Measurements from ENCODE around the gene PLEKHG3. TPM values are rescaled to one million over a fixed set of nuclear protein-coding genes. Genes with fewer than 3 reads are reported as not detected.

PLEKHG3 gene
- total and polyA plus RNA-seq, 2 of the 13 experiments (the other 11 are each of a cell fraction or from before 2014, with no cell fraction given): 7.1 to 9.8 TPM

DNA sequence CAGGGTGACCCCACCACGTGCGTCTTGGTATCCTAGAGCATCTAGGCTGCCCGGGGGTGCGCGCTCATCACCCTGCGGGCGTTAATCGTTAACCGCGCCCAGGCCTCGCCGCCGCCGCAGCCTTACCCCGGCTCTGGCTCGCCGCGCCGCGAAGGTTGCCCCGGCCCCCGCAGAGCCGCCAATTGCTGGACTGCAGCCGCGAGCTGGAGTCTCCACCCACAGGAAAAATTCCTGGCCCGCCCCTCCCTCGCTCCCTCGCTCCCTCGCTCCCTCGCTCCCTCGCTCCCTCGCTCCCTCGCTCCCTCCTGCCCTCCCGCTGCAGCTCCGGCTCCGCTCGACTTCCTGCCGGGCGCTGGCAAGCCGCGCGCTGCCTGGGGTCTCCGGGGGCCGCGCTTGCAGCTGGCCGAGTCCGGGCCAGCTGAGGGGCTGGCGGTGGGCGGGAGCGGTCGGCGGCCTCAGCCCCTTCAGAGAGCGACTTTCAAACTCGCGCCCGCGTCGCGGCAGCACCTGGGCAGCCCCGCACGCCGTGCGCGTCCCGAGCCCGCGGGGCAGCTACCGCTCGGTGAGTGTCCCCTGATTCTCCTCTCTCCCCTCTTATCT is at the start of gene PLEKHG3 (continued):
- TF ChIP-seq, protein P1, sequence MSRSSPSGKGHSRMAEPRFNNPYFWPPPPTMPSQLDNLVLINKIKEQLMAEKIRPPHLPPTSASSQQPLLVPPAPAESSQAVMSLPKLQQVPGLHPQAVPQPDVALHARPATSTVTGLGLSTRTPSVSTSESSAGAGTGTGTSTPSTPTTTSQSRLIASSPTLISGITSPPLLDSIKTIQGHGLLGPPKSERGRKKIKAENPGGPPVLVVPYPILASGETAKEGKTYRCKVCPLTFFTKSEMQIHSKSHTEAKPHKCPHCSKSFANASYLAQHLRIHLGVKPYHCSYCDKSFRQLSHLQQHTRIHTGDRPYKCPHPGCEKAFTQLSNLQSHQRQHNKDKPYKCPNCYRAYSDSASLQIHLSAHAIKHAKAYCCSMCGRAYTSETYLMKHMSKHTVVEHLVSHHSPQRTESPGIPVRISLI (CRISPR knock-in tag; IDR thresholded peaks at IDR 0.05; ENCODE audit: borderline replicate concordance): no peak
- peak; percentile 26; the same call in 1 of the 2 replicates for TF ChIP-seq HNF4A (CRISPR knock-in tag; IDR thresholded peaks at IDR 0.05)
- TF ChIP-seq, protein P2, sequence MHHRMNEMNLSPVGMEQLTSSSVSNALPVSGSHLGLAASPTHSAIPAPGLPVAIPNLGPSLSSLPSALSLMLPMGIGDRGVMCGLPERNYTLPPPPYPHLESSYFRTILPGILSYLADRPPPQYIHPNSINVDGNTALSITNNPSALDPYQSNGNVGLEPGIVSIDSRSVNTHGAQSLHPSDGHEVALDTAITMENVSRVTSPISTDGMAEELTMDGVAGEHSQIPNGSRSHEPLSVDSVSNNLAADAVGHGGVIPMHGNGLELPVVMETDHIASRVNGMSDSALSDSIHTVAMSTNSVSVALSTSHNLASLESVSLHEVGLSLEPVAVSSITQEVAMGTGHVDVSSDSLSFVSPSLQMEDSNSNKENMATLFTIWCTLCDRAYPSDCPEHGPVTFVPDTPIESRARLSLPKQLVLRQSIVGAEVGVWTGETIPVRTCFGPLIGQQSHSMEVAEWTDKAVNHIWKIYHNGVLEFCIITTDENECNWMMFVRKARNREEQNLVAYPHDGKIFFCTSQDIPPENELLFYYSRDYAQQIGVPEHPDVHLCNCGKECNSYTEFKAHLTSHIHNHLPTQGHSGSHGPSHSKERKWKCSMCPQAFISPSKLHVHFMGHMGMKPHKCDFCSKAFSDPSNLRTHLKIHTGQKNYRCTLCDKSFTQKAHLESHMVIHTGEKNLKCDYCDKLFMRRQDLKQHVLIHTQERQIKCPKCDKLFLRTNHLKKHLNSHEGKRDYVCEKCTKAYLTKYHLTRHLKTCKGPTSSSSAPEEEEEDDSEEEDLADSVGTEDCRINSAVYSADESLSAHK (CRISPR knock-in tag; IDR thresholded peaks at IDR 0.05; ENCODE audit: borderline replicate concordance): no peak
- no peak for TF ChIP-seq ZNF572 (CRISPR knock-in tag; IDR thresholded peaks at IDR 0.05)
- no peak for TF ChIP-seq AKAP8 (CRISPR knock-in tag; IDR thresholded peaks at IDR 0.05)
- TF ChIP-seq, protein P3, sequence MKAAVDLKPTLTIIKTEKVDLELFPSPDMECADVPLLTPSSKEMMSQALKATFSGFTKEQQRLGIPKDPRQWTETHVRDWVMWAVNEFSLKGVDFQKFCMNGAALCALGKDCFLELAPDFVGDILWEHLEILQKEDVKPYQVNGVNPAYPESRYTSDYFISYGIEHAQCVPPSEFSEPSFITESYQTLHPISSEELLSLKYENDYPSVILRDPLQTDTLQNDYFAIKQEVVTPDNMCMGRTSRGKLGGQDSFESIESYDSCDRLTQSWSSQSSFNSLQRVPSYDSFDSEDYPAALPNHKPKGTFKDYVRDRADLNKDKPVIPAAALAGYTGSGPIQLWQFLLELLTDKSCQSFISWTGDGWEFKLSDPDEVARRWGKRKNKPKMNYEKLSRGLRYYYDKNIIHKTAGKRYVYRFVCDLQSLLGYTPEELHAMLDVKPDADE (CRISPR knock-in tag; IDR thresholded peaks at IDR 0.05): no peak
- 0 out of 2 replicates have a peak, but pooled peaks have one; percentile 46 for TF ChIP-seq PHF21A (CRISPR knock-in tag; IDR thresholded peaks at IDR 0.05)
- peak; percentile 92; the same call in 1 of the 2 replicates for TF ChIP-seq NCOA1 (CRISPR knock-in tag; IDR thresholded peaks at IDR 0.05)
- TF ChIP-seq NFKBIZ (CRISPR knock-in tag; IDR thresholded peaks at IDR 0.05): no peak
- TF ChIP-seq LCORL (IDR thresholded peaks at IDR 0.05): no peak
- peak; percentile 61 for TF ChIP-seq LCORL (CRISPR knock-in tag; IDR thresholded peaks at IDR 0.05)
- TF ChIP-seq ZNF891 (CRISPR knock-in tag; IDR thresholded peaks at IDR 0.05): no peak; the same call in 1 of the 2 replicates
- TF ChIP-seq, protein P4, sequence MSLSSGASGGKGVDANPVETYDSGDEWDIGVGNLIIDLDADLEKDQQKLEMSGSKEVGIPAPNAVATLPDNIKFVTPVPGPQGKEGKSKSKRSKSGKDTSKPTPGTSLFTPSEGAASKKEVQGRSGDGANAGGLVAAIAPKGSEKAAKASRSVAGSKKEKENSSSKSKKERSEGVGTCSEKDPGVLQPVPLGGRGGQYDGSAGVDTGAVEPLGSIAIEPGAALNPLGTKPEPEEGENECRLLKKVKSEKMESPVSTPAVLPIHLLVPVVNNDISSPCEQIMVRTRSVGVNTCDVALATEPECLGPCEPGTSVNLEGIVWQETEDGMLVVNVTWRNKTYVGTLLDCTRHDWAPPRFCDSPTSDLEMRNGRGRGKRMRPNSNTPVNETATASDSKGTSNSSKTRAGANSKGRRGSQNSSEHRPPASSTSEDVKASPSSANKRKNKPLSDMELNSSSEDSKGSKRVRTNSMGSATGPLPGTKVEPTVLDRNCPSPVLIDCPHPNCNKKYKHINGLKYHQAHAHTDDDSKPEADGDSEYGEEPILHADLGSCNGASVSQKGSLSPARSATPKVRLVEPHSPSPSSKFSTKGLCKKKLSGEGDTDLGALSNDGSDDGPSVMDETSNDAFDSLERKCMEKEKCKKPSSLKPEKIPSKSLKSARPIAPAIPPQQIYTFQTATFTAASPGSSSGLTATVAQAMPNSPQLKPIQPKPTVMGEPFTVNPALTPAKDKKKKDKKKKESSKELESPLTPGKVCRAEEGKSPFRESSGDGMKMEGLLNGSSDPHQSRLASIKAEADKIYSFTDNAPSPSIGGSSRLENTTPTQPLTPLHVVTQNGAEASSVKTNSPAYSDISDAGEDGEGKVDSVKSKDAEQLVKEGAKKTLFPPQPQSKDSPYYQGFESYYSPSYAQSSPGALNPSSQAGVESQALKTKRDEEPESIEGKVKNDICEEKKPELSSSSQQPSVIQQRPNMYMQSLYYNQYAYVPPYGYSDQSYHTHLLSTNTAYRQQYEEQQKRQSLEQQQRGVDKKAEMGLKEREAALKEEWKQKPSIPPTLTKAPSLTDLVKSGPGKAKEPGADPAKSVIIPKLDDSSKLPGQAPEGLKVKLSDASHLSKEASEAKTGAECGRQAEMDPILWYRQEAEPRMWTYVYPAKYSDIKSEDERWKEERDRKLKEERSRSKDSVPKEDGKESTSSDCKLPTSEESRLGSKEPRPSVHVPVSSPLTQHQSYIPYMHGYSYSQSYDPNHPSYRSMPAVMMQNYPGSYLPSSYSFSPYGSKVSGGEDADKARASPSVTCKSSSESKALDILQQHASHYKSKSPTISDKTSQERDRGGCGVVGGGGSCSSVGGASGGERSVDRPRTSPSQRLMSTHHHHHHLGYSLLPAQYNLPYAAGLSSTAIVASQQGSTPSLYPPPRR (CRISPR knock-in tag; IDR thresholded peaks at IDR 0.05; ENCODE audit: borderline replicate concordance): peak; percentile 52; the same call in 1 of the 2 replicates
- TF ChIP-seq ZNF354B (CRISPR knock-in tag; IDR thresholded peaks at IDR 0.05): no peak
- no peak for TF ChIP-seq CENPX (CRISPR knock-in tag; IDR thresholded peaks at IDR 0.05)
- no peak for TF ChIP-seq ZSCAN20 (CRISPR knock-in tag; IDR thresholded peaks at IDR 0.05; ENCODE audit: borderline replicate concordance)
- TF ChIP-seq ZNF788 (CRISPR knock-in tag; IDR thresholded peaks at IDR 0.05; ENCODE audit: borderline replicate concordance): peak; percentile 76; the same call in 1 of the 2 replicates
- no peak for TF ChIP-seq SNRNP70 (IDR thresholded peaks at IDR 0.05; ENCODE audit: low read depth, low read length)
- no peak for TF ChIP-seq MYNN (CRISPR knock-in tag; IDR thresholded peaks at IDR 0.05; ENCODE audit: low read depth)
- no peak for TF ChIP-seq EED (CRISPR knock-in tag; IDR thresholded peaks at IDR 0.05)
- TF ChIP-seq ZNF746 (CRISPR knock-in tag; IDR thresholded peaks at IDR 0.05): peak; percentile 99
- peak; percentile 35; the same call in 1 of the 2 replicates for TF ChIP-seq PPARG (CRISPR knock-in tag; conservative IDR thresholded peaks at IDR 0.05)
